ENCODE measurements around the gene INPP4B.

INPP4B gene

DNA sequence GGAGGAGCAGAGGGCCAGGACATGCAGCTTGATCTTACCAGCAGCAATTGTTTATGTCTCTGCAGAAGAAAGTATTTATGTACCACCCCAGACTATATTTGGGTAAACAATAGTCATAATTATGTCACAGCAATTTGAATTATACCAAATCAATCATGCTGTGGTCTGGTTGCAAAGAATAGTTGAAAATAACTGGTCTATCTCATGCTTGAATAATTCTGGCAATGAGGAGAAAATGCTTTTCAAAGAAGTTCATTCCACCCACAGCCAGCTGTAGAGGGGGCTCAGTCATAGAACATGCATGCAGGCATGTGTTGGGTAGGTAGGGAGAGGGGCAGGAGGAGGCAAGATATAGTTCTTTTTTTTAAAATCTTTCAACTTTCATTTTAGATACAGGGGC lies 810.5 kb downstream of the INPP4B start:
- DNase-seq: no peak

DNA sequence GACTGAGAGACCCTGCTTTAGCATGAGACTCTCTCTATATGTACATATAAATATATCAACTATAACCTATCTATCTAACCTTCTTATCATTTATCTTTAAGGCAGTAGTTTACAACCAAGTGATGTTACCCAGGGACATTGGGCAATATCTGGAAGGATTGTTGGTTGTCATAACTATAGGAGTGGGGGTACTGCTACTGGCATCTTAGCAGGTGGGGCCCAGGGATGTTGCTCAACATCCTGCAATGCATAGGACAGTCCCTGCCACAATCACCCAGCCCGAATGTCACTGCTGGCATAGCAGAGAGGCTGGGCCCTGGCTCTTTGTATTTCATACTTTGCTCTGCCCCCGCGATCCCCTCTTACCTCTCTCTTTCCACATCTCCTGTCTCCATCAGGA lies 812.0 kb downstream of the INPP4B start:
- no peak for DNase-seq

DNA sequence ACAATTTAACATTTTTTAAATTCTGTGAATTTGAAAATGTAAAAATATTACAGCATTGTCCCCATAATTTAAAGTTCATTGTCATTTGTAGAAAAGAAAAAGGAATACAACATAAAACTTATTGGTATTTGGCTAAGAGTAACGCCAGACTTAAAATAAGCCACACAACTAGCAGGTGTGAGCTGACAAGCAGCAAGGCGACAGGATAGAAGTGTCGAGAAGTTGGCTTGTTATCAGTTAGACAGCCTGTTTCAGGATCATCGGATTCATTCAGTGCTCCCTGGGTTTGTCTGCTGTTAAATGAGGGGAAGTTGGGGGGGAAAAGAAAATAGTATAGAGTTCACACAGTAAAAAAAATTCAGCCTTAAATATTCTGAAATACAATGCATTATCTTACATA lies 816.1 kb downstream of the INPP4B start:
- DNase-seq: no peak

DNA sequence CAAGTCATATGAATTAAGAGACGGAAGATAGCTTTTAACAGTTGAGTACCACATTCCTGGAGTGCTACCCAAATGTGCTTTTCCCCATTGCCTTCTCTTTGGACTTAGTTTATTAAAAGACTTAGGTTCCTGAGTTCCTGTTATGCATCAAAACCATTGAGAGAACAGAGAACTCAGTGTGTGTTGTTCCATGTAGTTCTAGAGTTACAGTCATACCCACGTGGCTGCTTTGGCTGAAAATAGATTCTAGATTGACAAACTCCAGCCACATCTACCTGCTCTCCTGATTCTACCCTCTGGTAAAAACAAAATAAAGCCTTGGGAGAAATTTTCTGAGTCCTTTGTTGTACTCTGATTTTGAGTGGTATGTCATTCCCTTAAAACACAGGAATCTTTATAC lies 824.3 kb downstream of the INPP4B start:
- no peak for DNase-seq

- no peak for DNase-seq
Observed at GRCh38 chr4:142021181-142021580, 824.9 kb downstream of the INPP4B start.

- no peak for DNase-seq
Observed at GRCh38 chr4:142016031-142016430, 830.1 kb downstream of the INPP4B start.

DNA sequence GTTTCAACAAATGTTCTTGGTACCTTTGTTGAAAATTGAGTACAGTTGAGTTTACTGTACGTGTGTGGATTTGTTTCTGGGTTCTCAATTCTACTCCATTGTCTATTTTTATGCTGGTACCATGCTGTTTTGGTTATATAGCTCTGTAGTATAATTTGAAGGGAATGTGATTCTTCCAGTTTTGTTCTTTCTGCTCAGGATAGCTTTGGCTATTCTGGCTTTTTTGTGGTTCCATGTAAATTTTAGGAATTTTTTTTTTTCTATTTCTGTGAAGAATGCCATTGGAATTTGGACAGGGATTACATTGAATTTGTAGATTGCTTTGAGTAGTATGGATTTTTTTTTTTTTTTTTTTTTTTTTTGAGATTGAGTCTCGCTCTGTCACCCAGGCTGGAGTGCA lies 836.4 kb downstream of the INPP4B start:
- no peak for DNase-seq

GRCh38 chr4:142005519-142005918 lies 840.6 kb downstream of the INPP4B start:
- DNase-seq: no peak

- no peak for DNase-seq
Observed at GRCh38 chr4:141999446-142000143, 846.5 kb downstream of the INPP4B start.

DNA sequence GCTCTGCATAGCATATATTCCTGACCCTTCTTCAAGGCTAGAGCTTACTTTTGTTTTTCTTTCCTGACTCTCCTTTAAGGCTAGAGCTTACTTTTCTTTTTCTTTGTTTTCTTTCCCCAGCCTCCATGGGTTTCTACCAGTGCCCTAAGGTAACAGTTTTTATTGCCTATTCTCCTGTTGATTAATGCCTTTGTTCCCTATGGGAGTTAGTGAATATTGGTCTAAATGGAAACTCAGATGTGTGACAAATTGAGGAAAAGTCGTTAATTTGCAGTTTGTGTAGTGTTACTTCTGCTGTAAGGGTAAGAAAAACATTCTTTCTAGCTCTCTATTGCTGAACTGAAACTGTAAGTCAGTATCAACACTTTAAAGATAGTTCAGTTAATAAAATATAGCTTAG lies 851.0 kb downstream of the INPP4B start:
- no peak for DNase-seq

- DNase-seq: no peak
Observed at GRCh38 chr4:141977433-141977832, 868.7 kb downstream of the INPP4B start.

Data from NCI-H2029 (cell line).